Right cardiac atrium (tissue), 5 donors: ENCODE results near the gene EFHD2. TPM values are rescaled to one million over a fixed set of nuclear protein-coding genes. Genes with fewer than 3 reads are reported as not detected.
"Not testable (repeated sequence)": the region's sequence is repeated elsewhere in the genome, so short reads cannot be mapped to it uniquely, and the experiment has no call there.

Experiments used
- ATAC-seq, 2 donors: fragments of 200-7000 bp; cut with Tn5 transposase; one replicate each; pipeline versions ENCODE4 v1.8.0 to v1.9.1; 2020; ENCODE audit warnings: moderate library complexity in 2 of 2, mild to moderate bottlenecking in 1 of 2
- DNase-seq, 3 donors: peaks; one replicate each; pipeline ENCODE4 v3.0.0-alpha.2; 2020
- H3K27ac ChIP-seq: one replicate; pipeline ENCODE4 v1.5.1; 2013; ENCODE audit warnings: mild to moderate bottlenecking, low read length, control low read depth, moderate library complexity
- H3K27me3 ChIP-seq: one replicate; pipeline ENCODE4 v1.6.1; 2013; ENCODE audit not compliant: control insufficient read depth, insufficient read depth
- H3K4me1 ChIP-seq: one replicate; pipeline ENCODE4 v1.6.1; 2013; ENCODE audit warnings: low read length; ENCODE audit not compliant: control insufficient read depth, insufficient read depth
- H3K4me3 ChIP-seq: one replicate; pipeline ENCODE4 v1.5.1; 2013; ENCODE audit warnings: low read length, control low read depth
- H3K9me3 ChIP-seq: one replicate; pipeline ENCODE4 v1.6.1; 2013; ENCODE audit warnings: low read length; ENCODE audit not compliant: control insufficient read depth
- WGBS: extraction: QIAGEN DNeasy Blood & Tissue Kit; methylation state at CpG from one replicate; pipeline ENCODE4 v1.1.7; 2013; 5-methylcytosine and 5-hydroxymethylcytosine counted together
- intact Hi-C, 4 donors: fragments of 100-400 bp; cut with DNase I; formaldehyde crosslinking; loops; one replicate each; pipeline versions ENCODE4 v1.11.0 to v1.14.0; 2022 to 2023
- polyA plus RNA-seq: library from polyadenylated mRNA; stranded (reverse); fragments of 200-250 nt; gene quantifications from one replicate; pipeline ENCODE4 v1.2.3, GENCODE V29; 2013
- total RNA-seq, 4 donors: library from RNA; stranded (reverse); fragmentation: NEBNext Ultra II Directional; extraction: Animal tissue kit (Norgen Biotek cat#: 25700); gene quantifications; one replicate each; pipeline ENCODE4 v1.2.1, GENCODE V29; 2021
- donor health status: healthy with polysubstance abuse.
- donor health status: DM: no; HTN: yes; CAD: no.
- donor health status: DM: no; HTN: no; CAD: no.
- donor health status: DM: no; HTN: yes; CAD: no; lungs with severe emphysema.
- donor health status: DM: yes; HTN: yes; CAD: no.

EFHD2 gene
- total and polyA plus RNA-seq, 5 donors: 10.8 to 17.7 (median 13.0) TPM

DNA sequence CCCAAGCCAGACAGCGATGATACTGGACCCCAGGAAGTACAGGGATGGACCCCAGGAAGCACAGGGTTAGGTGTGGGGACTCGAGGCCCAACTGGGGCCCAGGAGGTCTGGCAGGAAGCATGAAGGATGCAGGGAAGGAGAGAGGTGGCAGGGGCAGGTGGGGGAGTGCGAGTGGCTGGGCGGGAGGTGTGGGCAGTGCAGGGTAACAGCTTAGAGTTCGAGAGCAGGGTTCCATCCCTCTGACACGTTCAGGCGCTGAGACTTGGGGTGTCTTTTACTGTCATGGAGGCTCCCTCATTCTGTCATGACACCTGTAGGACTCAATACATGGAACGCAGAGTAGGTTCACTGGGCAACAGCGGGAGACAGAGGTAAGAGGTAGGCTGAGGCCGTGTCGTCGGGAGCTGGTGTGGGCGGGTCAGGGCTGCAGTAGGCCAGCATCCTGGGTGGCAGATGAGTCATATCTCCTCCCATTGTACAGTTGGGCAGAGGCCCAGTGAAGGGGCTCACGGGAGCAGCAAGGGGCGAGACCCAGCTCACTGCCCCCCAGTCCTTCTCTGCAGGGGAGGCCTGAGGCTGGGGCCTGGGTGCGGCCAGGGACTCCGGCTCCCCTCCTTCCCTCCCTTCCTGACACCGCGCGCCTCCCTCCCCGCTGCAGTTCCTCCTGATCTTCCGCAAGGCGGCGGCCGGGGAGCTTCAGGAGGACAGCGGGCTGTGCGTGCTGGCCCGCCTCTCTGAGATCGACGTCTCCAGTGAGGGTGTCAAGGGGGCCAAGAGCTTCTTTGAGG, 17.0 kb downstream of the EFHD2 start:
- ATAC-seq (peak; percentile 15 to 30), DNase-seq (peak in 1 of 3 donors; percentile 25)
- Histone ChIP-seq H3K27ac (no peak overlapping the region), H3K4me1 (no peaks in the 10 kb centered on the region), H3K4me3 (no peak overlapping the region), H3K9me3 (no peaks in the 10 kb centered on the region), H3K27me3 (no peaks in the 10 kb centered on the region)
- 46% methylated on average over 30 of the region's 30 CpGs for WGBS
- intact Hi-C loops: no loop called here

DNA sequence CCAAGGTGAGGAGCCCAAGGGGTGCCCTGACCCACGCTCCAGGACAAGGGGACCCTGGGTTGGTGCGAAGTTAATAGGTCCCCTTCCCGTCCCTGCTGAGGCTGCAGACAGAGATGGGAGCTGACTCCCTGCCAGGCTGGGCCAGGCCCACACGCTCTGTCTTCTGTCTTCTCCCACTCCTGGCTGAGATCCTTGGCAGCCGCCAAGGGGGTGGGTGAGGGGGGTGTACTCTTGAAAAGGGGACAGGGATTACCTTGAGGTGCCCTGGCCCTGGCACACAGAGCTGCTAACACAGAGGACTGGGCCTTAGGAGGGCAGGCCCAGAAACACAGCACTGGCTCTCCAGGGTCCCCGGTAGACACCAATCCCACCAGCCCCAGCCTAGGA, 17.6 kb downstream of the EFHD2 start:
- DNase-seq (no peak), ATAC-seq (no peak)
- H3K9me3 ChIP-seq: no peaks in the 10 kb centered on the region
- intact Hi-C loops: no loop called here
- no peak overlapping the region for H3K4me3 ChIP-seq
- H3K4me1 ChIP-seq: no peaks in the 10 kb centered on the region
- H3K27me3 ChIP-seq: no peaks in the 10 kb centered on the region
- 55% methylated on average over 6 of the region's 6 CpGs for WGBS
- H3K27ac ChIP-seq: no peak overlapping the region

DNA sequence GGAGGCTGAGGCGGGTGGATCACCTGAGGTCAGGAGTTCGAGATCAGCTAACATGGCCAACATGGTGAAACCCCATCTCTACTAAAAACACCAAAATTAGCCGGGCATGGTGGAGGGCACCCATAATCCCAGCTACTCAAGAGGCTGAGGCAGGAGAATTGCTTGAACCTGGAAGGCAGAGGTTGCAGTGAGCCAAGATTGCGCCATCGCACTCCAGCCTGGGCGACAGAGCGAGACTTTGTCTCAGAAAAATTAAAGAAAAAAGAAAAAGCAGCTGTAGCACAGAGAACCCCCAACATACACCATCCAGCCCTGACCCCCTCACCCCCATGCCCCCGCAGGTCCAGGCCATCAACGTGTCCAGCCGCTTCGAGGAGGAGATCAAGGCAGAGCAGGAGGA, 18.6 kb downstream of the EFHD2 start:
- H3K27me3 ChIP-seq, ATAC-seq, H3K27ac ChIP-seq, H3K4me3 ChIP-seq, H3K9me3 ChIP-seq, H3K4me1 ChIP-seq, intact Hi-C loops: not testable (repeated sequence)
- 93% methylated on average over 11 of the region's 11 CpGs for WGBS
- peak in 1 of 3 donors; percentile 12 for DNase-seq

DNA sequence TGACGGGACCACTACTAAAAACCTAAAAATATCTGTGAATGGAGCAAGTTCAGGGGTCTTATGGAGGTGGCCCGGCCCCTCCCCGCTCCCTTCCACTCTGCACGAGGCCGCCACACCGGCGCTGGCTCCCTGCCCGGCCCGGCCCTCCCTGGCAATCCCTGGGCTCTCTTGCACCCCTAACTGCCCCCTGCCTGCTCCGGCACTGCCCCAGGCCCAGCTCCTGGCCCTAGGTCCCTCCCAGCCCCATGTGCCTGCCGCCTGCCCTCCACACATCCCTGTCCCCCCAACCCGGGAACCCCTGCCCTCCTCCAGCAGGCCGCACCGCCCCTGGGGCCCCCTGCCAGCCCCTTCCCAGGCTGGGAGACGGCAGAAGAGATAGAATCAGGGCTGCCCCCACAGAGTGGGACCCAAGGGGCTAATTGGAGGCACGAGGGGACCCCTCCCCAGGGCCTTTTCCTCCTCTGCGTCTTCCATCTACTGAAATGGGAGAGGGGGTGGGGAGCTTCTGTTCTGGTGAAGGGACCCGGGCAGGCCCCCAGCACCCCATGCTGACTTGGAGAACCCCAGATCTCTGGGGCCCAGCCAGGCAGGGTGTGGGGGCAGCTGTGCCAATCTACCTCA, 19.2 kb downstream of the EFHD2 start:
- H3K27me3 ChIP-seq: no peaks in the 10 kb centered on the region
- H3K27ac ChIP-seq: no peak overlapping the region
- H3K9me3 ChIP-seq: no peaks in the 10 kb centered on the region
- 87% methylated on average over 18 of the region's 18 CpGs for WGBS
- no peak for ATAC-seq
- intact Hi-C loops: no loop called here
- no peak overlapping the region for H3K4me3 ChIP-seq
- H3K4me1 ChIP-seq: no peaks in the 10 kb centered on the region
- DNase-seq: peak in 1 of 3 donors; percentile 46

DNA sequence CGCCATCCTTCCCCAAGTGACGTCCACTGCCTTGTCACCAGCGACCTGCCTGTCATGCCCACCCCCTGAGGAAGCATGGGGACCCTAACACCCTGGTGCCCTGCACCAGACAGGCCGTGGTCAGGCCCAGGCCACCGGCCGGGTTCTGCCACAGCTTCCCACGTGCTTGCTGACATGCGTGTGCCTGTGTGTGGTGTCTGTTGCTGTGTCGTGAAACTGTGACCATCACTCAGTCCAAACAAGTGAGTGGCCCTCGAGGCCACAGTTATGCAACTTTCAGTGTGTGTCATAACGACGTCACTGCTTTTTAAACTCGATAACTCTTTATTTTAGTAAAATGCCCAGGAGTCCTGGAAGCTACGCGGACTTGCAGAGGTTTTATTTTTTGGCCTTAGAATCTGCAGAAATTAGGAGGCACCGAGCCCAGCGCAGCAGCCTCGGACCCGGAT, 20.0 kb downstream of the EFHD2 start:
- 87% methylated on average over 19 of the region's 19 CpGs for WGBS
- no peak overlapping the region for H3K27ac ChIP-seq
- H3K9me3 ChIP-seq: no peaks in the 10 kb centered on the region
- no peak overlapping the region for H3K4me3 ChIP-seq
- DNase-seq (peak in 1 of 3 donors; percentile 39), ATAC-seq (no peak)
- no peaks in the 10 kb centered on the region for H3K4me1 ChIP-seq
- intact Hi-C loops: loop anchor here in 2 of 4 donors (2.0 kb wide), 2 partner anchors 105 to 107 kb away; no protein-coding TSS in a partner anchor
- no peaks in the 10 kb centered on the region for H3K27me3 ChIP-seq

DNA sequence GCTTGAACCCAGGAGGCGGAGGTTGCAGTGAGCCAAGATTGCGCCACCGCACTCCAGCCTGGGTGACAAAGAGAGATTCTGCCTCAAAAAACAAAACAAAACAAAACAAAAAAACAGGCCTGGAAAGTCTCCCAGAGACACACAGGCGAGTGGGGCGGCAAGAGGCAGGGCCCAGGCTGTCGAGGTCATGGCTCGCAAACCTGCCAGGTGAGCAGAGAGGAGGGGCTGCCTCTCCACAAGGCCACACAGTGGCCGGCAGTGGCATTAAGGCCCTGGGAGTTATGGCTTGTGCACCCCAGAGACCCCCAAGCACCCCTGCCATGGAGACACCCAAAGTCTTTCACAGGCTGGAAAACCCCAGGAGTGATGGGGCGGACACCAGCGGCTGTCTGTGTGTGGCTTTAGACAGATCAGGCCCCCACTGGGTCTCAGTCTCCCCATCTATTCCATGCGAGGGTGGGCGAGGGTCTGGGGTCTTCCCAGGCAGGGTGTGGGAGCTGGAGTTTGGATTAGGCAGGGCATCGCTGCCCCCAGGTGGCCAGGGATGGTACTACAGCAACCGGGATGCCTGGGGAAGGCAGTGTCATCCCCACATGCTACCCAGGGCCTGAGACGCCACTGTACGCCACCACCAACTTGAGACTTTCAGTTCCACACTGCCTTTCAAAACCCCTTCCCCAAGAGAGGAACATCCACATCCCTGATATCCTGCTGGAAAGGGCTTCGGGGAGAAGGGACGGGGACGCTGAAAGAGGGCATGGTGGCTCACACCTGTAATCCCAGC, 21.3 kb downstream of the EFHD2 start:
- no peaks in the 10 kb centered on the region for H3K9me3 ChIP-seq
- no peaks in the 10 kb centered on the region for H3K4me1 ChIP-seq
- no peak overlapping the region for H3K27ac ChIP-seq
- ATAC-seq: peak; percentile 59 to 76
- no peak overlapping the region for H3K4me3 ChIP-seq
- intact Hi-C loops: loop anchor here (1.0 to 2.0 kb wide), 4 partner anchors 106 to 108 kb away; no protein-coding TSS in a partner anchor
- no peaks in the 10 kb centered on the region for H3K27me3 ChIP-seq
- WGBS: 60% methylated on average over 19 of the region's 19 CpGs
- peak; percentile 64 to 87 (median 87) for DNase-seq

GRCh38 chr1:15431571-15431948, 21.9 kb downstream of the EFHD2 start:
- DNase-seq: peak in 1 of 3 donors; percentile 34
- Histone ChIP-seq H3K27me3 (no peaks in the 10 kb centered on the region), H3K9me3 (no peaks in the 10 kb centered on the region), H3K4me1 (no peaks in the 10 kb centered on the region), H3K4me3 (no peak overlapping the region), H3K27ac (no peak overlapping the region)
- WGBS: 76% methylated on average over 4 of the region's 4 CpGs
- intact Hi-C loops: loop anchor here (1.0 to 2.0 kb wide), 4 partner anchors 107 to 109 kb away; no protein-coding TSS in a partner anchor
- no peak for ATAC-seq

GRCh38 chr1:15432324-15432723, 22.6 kb downstream of the EFHD2 start:
- H3K9me3 ChIP-seq: no peaks in the 10 kb centered on the region
- H3K27ac ChIP-seq: no peak overlapping the region
- 47% methylated on average over 9 of the region's 9 CpGs for WGBS
- H3K4me3 ChIP-seq: no peak overlapping the region
- no peaks in the 10 kb centered on the region for H3K27me3 ChIP-seq
- DNase-seq (peak in 1 of 3 donors; percentile 33), ATAC-seq (no peak)
- no peaks in the 10 kb centered on the region for H3K4me1 ChIP-seq
- intact Hi-C loops: no loop called here

DNA sequence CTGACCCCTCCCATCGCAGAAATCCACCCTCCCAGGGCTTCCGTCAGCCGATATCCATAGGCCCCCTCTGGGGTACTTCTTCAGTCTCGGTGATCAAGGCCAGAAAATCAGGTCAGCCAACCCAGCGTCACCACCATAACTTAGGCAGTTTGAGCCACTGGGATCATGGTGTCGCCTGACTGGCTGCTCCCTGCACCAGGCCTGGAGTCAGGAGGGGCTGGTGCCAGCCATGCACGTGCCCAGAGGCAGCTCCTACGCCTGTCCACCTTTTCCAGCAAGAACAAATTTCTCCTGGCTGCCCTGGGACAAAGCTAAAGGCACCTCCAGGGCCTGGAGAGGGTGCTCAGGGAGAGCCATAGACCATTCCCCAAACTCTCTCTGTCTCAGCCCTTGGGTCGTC, 23.8 kb downstream of the EFHD2 start:
- no peak overlapping the region for H3K4me3 ChIP-seq
- DNase-seq (peak in 1 of 3 donors; percentile 11), ATAC-seq (no peak)

DNA sequence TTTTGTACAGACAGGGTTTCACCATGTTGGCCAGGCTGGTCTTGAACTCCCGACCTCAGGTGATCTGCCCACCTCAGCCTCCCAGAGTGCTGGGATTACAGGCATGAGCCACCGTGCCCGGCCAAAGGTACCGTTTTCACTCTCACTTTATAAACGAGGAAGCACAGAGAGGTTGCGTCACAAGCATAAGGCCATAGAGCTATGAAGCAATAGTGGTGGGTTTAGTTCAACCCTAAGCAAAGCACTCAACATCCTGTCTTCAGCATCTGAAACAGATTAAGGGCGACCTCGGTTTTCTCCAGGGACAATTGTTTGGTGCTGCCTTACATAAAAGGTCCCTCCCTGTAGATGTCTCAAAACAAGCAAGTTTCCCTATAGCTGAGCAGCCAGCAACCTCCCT, 25.1 kb downstream of the EFHD2 start:
- not testable (repeated sequence) for ATAC-seq, H3K27ac ChIP-seq

More for the DNA sequence above, 23.8 kb downstream of the EFHD2 start:
- intact Hi-C loops: no loop called here
- Histone ChIP-seq H3K9me3 (no peaks in the 10 kb centered on the region), H3K27ac (no peak overlapping the region), H3K4me1 (no peaks in the 10 kb centered on the region), H3K27me3 (no peaks in the 10 kb centered on the region)
- 91% methylated on average over 9 of the region's 9 CpGs for WGBS

More for the DNA sequence above, 25.1 kb downstream of the EFHD2 start:
- DNase-seq, H3K9me3 ChIP-seq, intact Hi-C loops, H3K27me3 ChIP-seq, H3K4me3 ChIP-seq, H3K4me1 ChIP-seq: not testable (repeated sequence)
- WGBS: 68% methylated on average over 8 of the region's 8 CpGs
